ENCODE measurements around the gene GPR62. TPM values are rescaled to one million over a fixed set of nuclear protein-coding genes. Genes with fewer than 3 reads are reported as not detected.

The GPR62 gene
- total and polyA plus RNA-seq, 9 of the 15 experiments (the other 6 are each of a cell fraction or from before 2014, with no cell fraction given): not detected

DNA sequence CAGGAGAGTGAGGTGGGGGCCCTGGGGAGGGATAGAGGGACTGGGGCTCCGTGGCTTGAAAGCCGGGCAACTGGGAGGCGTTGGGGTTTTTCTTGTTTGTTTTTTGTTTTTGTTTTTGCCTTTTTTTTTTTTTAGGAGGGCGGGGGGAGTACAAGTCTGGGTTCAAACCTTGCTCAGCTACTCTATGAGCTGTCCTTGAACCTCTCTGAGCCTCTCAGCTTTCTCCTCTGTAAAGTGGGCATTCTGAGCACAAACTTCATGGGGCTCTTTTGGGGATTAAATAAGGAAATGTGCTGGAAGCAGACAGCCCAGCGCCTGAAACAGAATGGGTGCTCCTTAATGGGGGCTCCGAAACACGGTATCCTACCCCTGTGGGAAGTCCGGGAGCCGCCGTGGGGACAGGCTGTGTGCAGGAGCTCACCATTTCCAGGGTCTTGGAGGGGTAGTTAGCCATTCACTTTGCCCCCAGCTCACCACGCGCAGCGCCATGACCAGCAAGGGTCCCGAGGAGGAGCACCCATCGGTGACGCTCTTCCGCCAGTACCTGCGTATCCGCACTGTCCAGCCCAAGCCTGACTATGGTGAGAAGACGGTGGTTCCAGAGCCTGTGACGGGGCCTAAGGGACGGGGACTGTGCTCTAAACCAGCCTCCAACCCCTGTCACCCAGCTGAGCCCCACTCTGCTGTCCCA lies 28.5 kb downstream of the GPR62 start (continued):
- TF ChIP-seq AFF1 (IDR thresholded peaks at IDR 0.05; ENCODE audit: low read depth in 1 of 2, partially characterized antibody in 2 of 2) (peak in 1 of 2 experiments; percentile 37), NONO (IDR thresholded peaks at IDR 0.05; ENCODE audit: low read depth in 2 of 2, low read length in 1 of 2) (0 out of 4 replicates have a peak, but pooled peaks of 1 of the 2 experiments have one; percentile 29), HNRNPH1 (optimal IDR thresholded peaks at IDR 0.05; ENCODE audit: low read depth, low read length) (no peak), KLF1 (tag; IDR thresholded peaks at IDR 0.05) (0 out of 2 replicates have a peak, but pooled peaks have one; percentile 8), BCOR (IDR thresholded peaks at IDR 0.05) (0 out of 2 replicates have a peak, but pooled peaks have one; percentile 49), BRD4 (IDR thresholded peaks at IDR 0.05) (peak; percentile 27; the same call in 1 of the 2 replicates), GTF2E2 (tag; IDR thresholded peaks at IDR 0.05) (0 out of 2 replicates have a peak, but pooled peaks have one; percentile 12), CREM (IDR thresholded peaks at IDR 0.05; ENCODE audit: low read depth) (peak; percentile 57), BACH1 (tag; IDR thresholded peaks at IDR 0.05) (no peak), NFIC (IDR thresholded peaks at IDR 0.05) (0 out of 2 replicates have a peak, but pooled peaks have one; percentile 23), ZNF134 (CRISPR knock-in tag; conservative IDR thresholded peaks at IDR 0.05) (no peak), TBL1XR1 (IDR thresholded peaks at IDR 0.05; ENCODE audit: low read length in 2 of 2) (no peak; a peak in 1 of 4 replicates), TAF1 (IDR thresholded peaks at IDR 0.05; ENCODE audit: control insufficient read depth, extremely low read depth, insufficient read depth, low read length, severe bottlenecking) (peak; percentile 7), SRSF7 (optimal IDR thresholded peaks at IDR 0.05; ENCODE audit: low read depth, low read length) (no peak), CCAR2 (IDR thresholded peaks at IDR 0.05; ENCODE audit: low read depth, low read length) (no peak), PHB2 (IDR thresholded peaks at IDR 0.05; ENCODE audit: low read depth) (no peak), POLR2H (tag; IDR thresholded peaks at IDR 0.05; ENCODE audit: low read depth) (peak; percentile 92), SMARCE1 (IDR thresholded peaks at IDR 0.05) (0 out of 2 replicates have a peak, but pooled peaks have one; percentile 11), ZNF830 (CRISPR knock-in tag; IDR thresholded peaks at IDR 0.05) (no peak), PCBP1 (IDR thresholded peaks at IDR 0.05; ENCODE audit: low read depth, low read length, poor library complexity, severe bottlenecking) (no peak), CBFA2T3 (IDR thresholded peaks at IDR 0.05) (no peak), RBM25 (IDR thresholded peaks at IDR 0.05; ENCODE audit: low read depth, low read length, severe bottlenecking) (no peak), ELF1 (tag; IDR thresholded peaks at IDR 0.05) (peak; percentile 37; the same call in 1 of the 2 replicates), HDAC3 (IDR thresholded peaks at IDR 0.05; ENCODE audit: borderline replicate concordance, partially characterized antibody) (no peak), TAF9B (IDR thresholded peaks at IDR 0.05; ENCODE audit: partially characterized antibody) (peak; percentile 26)
- TF ChIP-seq, protein P1, sequence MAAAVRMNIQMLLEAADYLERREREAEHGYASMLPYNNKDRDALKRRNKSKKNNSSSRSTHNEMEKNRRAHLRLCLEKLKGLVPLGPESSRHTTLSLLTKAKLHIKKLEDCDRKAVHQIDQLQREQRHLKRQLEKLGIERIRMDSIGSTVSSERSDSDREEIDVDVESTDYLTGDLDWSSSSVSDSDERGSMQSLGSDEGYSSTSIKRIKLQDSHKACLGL (CRISPR knock-in tag; IDR thresholded peaks at IDR 0.05; ENCODE audit: borderline replicate concordance, poor library complexity, severe bottlenecking): no peak

All from K562 (cell line).